ENCODE measurements around the gene OPA3. TPM values are rescaled to one million over a fixed set of nuclear protein-coding genes. Genes with fewer than 3 reads are reported as not detected.
A peak's percentile ranks its signal among the peaks of the same experiment; 100 is the strongest.

Gene OPA3
- total RNA-seq, 1 donor from 2014 or later = 13.0 TPM

- intact Hi-C loops (cut with DNase I) = no loop called here
- Histone ChIP-seq H3K9me3 (no peaks in the 10 kb centered on the region), H3K36me3 (no peaks in the 10 kb centered on the region), H3K4me3 (peak overlapping the region; percentile 68), H3K4me1 (peaks cover 34% of the 10 kb centered on the region), H3K27me3 (peaks cover 5% of the 10 kb centered on the region), H3K27ac (no peak overlapping the region)
- DNase-seq = peak; percentile 76
- peak; percentile 39 for ATAC-seq
- no peak for TF ChIP-seq CTCF (IDR thresholded peaks at IDR 0.05)
These were observed 88.2 kb downstream of the OPA3 start for GRCh38 chr19:45496349-45496953.

- DNase-seq (no peak), ATAC-seq (no peak)
- H3K4me3 ChIP-seq = no peak overlapping the region
- intact Hi-C loops (cut with DNase I) = no loop called here
- peaks cover 34% of the 10 kb centered on the region for H3K4me1 ChIP-seq
- no peaks in the 10 kb centered on the region for H3K36me3 ChIP-seq
- peaks cover 5% of the 10 kb centered on the region for H3K27me3 ChIP-seq
- H3K9me3 ChIP-seq = no peaks in the 10 kb centered on the region
- no peak for TF ChIP-seq CTCF (IDR thresholded peaks at IDR 0.05)
- H3K27ac ChIP-seq = no peak overlapping the region
These were observed 89.4 kb downstream of the OPA3 start for GRCh38 chr19:45495178-45495577.

GRCh38 chr19:45494261-45494916, 90.2 kb downstream of the OPA3 start:
- peaks cover under 1% of the 10 kb centered on the region for H3K27me3 ChIP-seq
- no peak for ATAC-seq
- no peaks in the 10 kb centered on the region for H3K36me3 ChIP-seq
- TF ChIP-seq CTCF (IDR thresholded peaks at IDR 0.05) = no peak
- no peak overlapping the region for H3K27ac ChIP-seq
- no peak for DNase-seq
- H3K4me3 ChIP-seq = no peak overlapping the region
- H3K4me1 ChIP-seq = peaks cover 33% of the 10 kb centered on the region
- intact Hi-C loops (cut with DNase I) = loop anchor here (5.0 kb wide), 1 partner anchor 67 kb away; no protein-coding TSS in a partner anchor
- no peaks in the 10 kb centered on the region for H3K9me3 ChIP-seq

GRCh38 chr19:45492627-45493470, 91.8 kb downstream of the OPA3 start:
- peak; percentile 25 for ATAC-seq
- H3K9me3 ChIP-seq = no peaks in the 10 kb centered on the region
- no peaks in the 10 kb centered on the region for H3K36me3 ChIP-seq

More at GRCh38 chr19:45492627-45493470, 91.8 kb downstream of the OPA3 start:
- no peak for TF ChIP-seq CTCF (IDR thresholded peaks at IDR 0.05)
- no peaks in the 10 kb centered on the region for H3K27me3 ChIP-seq
- intact Hi-C loops (cut with DNase I) = loop anchor here (5.0 kb wide), 1 partner anchor 66 kb away; no protein-coding TSS in a partner anchor
- peaks cover 18% of the 10 kb centered on the region for H3K4me1 ChIP-seq
- DNase-seq = peak; percentile 72
- peak overlapping the region; percentile 2 for H3K27ac ChIP-seq
- peak overlapping the region; percentile 60 for H3K4me3 ChIP-seq

Data from upper lobe of right lung (tissue), 1 donor.